G401 (cell line): ENCODE data around the gene DHRSX. TPM values are rescaled to one million over a fixed set of nuclear protein-coding genes. Genes with fewer than 3 reads are reported as not detected.
"Not testable (repeated sequence)": the region's sequence is repeated elsewhere in the genome, so short reads cannot be mapped to it uniquely, and the experiment has no call there.

Experiments
- DNase-seq: peaks from one replicate; pipeline ENCODE4 v3.0.0-alpha.2; 2015; ENCODE audit warnings: low spot score
- in situ Hi-C: cut with HindIII; loops from 2 replicates; pipeline ENCODE4 v1.10.0; 2016; ENCODE audit warnings: low sequenced_read_pairs, mixed read lengths
- total RNA-seq: library from RNA; depleted of rRNA; stranded (reverse); fragments of >200 nt; shearing (Covaris generic); gene quantifications from 2 replicates; pipeline ENCODE4 v1.2.3, GENCODE V29; 2014

Gene DHRSX
- total RNA-seq, 1 experiment from 2014 or later = 12.9 TPM

DNA sequence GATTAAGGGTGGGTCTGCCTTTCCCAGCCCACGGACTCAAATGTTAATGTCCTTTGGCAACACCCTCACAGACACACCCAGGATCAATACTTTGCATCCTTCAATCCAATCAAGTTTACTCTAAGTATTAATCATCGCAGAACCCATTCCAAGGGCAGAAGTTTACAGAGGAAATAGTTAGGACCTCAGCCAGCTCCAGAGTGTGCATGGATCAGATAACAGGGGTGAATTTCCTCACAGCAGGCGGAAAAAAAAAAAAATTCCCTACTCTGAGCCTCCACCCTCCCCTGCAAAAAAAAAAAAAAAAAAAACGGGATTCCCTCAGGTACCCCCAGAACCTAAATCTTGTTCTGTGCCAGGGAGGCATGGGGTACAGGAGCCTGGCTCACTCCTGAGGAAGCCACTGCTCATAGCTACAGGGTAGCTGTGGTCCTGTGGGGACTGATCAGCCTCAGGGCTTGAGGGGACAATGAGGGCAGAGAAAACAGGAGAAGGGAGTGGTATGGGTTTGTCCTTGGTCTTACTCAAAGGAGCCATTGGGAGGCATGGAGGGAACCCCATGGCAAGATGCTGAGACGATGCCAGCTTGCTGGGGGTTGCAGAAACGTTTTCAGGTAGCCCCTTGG lies 113.0 kb downstream of the DHRSX start:
- no peak for DNase-seq
- in situ Hi-C loops = no loop called here

DNA sequence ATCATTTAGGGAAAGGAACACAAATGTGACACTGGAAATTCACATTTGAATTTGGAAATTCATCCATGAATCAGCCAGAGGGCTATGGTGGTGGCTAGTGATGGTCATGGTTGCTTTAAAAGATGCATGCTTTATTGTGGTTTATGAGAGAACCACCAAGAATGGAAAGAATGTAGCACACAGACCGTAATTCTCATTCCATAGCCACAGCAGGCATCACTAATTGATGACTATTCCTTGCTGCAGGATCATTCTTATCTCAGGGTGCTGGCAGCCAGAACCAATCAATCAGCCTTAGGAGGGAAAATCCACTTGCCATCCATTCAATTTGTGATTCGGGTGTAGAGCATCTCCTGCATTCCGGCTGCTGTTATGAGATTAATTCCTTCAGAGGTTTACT lies 115.6 kb downstream of the DHRSX start:
- no peak for DNase-seq
- in situ Hi-C loops = no loop called here

DNA sequence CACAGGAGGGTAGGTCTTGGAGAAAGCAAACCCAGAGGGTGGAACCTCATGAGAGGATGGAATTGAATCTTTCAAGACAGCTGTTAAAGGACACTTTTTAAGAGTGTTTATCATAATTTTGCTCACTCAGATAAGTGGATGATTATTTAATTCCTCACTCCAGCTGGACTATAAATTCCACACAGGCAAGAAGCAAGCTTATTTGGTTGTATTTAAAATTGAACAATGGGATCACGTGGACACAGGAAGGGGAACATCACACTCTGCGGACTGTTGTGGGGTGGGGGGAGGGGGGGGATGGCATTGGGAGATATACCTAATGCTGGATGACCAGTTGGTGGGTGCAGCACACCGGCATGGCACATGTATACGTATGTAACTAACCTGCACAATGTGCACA lies 116.3 kb downstream of the DHRSX start:
- no peak for DNase-seq
- in situ Hi-C loops = no loop called here

DNA sequence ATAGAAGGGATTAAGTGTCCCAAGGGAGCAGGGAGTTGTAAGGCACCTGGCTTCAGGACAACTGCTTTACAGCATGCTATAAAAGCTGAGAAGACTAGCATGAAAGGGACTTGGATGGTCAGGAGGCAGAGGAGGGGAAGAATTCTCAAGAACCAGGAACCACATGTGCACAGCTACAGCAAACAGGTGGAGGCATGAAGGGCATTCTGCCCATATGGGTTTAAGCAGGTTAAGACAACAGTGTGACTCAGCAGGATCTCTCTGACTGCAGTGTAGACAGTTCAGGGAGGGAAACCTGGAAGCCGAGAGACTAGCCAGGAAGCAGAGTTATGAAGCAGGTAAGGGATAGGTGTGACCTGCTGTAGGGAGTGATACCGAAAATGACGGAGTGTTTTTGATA lies 117.0 kb downstream of the DHRSX start:
- no peak for DNase-seq
- in situ Hi-C loops = no loop called here

DNA sequence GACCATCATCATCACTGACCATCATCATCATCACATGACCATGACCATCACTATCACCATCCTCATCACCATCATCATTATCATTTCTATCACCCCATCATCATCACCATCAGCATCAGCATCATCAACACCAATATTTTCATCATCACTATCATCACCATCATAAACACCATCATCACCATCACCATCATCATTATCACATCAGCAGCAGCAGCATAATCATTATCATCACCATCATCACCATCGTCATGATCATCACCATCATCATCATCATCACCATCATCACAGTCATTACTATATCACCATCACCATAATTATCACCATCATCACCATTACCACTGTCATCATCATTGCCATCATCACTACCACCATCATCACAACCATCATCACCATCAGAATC lies 117.6 kb downstream of the DHRSX start:
- in situ Hi-C loops = no loop called here
- no peak for DNase-seq

DNA sequence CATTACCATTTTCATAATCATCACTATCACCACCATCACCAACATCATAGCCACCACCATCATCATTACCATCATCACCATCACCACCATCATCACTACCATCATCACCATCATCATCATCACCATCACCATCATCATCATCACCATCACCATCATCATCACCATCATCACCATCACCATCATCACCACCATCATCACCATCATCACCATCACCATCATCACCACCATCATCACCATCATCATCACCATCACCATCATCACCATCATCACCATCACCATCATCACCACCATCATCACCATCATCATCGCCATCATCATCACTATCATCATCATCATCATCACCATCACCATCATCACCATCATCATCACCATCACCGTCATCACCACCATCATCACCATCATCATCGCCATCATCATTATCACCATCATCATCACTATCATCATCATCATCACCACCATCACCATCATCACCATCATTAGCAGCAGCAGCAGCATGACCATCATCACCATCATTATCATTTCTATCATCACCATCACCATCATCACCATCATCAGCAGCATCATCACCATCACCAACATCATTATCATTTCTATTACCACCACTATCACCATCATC lies 118.2 kb downstream of the DHRSX start:
- DNase-seq, in situ Hi-C loops: not testable (repeated sequence)

DNA sequence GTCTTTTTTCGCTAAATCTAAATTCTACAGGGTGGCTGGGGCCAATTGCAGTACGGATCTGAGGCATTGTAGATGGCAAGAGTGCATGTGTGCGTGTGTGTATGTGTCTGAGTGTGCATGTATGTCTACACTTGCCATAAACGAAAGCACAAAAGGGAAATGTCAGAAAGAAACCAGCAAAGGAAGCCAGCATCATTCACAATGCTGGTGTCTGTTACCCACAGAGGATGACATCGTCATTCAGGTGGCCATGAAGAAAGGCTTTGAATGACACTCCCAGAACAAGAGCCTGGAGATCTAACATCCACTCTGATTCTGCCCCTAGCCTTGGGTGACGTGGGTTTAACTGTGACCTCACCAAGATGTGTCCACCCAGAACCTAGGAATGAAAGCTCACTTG lies 124.6 kb downstream of the DHRSX start:
- DNase-seq = no peak
- in situ Hi-C loops = no loop called here

DNA sequence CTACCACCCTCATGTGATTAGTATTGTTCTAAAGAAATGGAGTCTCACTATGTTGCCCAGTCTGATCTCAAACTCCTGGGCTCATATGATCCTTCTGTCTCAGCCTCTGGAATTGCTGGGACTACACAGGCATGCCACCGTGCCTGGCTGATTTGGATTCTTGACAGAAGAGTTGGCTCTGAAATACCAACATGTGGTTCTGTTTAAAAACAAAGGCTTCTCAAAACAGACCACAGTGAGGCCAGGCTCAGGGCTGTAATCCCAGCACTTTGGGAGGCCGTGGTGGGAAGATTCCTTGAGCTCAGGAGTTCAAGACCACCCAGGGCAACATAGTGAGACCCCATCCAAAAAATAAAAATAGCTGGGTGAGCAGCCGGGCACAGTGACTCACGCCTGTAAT lies 126.7 kb downstream of the DHRSX start:
- in situ Hi-C loops = no loop called here

DNA sequence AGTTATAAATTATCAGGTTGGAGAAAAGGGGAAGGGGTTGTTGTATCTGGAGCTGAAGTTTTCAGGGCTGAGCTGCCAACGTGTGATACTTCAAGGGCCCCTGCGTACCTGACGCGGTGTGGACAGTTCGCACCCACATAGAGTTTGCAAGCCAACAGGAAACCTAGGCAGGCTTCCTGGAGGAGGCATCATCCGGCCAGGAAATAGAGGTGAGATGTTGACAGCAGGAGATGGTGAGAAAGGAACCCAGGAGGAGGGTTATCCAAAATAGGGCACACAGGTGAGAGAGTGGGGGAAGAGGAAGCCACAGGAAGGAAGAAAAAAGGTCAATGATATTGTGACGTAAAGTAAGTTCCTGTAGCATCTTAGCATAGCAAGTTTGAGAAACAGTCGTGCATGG lies 127.2 kb downstream of the DHRSX start:
- in situ Hi-C loops = no loop called here
- DNase-seq = no peak

More for the DNA sequence above, 126.7 kb downstream of the DHRSX start:
- DNase-seq = no peak

DNA sequence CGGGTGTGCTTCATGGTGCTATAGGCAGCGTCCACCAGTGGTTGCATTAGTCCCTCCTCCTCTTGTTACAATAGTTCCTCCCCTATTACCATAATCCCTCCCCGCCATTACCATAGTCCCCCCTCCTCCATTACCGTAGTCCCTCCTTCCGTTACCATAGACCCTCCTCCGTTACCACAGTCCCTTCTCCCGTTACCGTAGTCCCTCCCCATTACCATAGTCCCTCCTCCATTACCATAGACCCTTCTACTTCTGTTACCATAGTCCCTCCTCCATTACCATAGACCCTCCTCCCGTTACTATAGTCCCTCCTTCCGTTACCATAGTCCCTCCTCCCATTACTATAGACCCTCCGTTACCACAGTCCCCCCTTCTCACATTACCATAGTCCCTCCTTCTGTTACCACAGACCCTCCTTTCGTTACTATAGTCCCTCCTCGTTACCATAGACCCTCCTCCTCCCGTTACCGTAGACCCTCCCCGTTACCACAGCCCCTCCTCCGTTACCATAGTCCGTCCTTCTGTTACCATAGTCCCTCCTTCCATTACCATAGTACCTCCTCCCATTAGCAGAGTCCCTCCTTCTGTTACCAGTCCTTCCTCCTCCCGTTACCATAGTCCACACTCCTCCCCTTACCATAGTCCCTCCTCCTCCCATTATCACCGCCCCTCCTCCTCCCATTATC lies 129.6 kb downstream of the DHRSX start:
- no peak for DNase-seq
- in situ Hi-C loops = no loop called here

DNA sequence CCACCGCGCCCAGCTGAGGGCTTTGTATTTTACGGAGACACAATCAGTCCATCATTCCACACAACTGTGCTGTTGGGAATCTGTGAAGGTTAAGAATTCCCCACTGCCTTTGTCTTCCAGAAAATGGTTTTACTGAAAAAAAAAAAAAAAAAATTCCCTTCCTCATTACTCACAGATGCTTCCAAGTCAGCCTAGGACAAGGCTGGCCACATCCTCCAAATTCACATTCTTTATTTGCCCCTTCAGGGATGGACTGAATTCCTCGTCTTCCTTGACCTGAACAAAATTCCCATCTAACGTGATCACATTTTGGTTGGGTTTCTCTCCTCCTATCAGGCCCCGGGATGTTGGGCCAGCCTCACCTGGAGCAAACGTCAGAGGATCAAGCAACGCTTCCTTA lies 130.3 kb downstream of the DHRSX start:
- in situ Hi-C loops = no loop called here
- no peak for DNase-seq

DNA sequence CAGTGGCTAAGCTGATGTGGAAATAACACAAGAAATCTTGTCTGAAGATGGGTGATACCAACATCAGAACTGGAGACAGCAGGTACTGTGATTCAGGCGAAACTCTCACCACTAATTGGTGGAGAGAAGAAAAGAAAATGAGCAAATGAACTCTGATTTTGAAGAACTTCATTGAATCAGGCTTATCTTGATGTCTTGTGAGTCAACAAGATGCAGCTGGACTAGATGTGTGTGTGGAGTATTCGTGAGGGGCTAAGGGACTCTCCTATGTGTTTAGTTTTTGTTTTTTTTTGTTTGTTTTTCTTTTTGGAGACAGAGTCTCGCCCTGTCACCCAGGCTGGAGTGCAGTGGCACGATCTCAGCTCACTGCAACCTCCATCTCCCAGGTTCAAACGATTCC lies 131.6 kb downstream of the DHRSX start:
- in situ Hi-C loops = no loop called here
- DNase-seq = no peak

DNA sequence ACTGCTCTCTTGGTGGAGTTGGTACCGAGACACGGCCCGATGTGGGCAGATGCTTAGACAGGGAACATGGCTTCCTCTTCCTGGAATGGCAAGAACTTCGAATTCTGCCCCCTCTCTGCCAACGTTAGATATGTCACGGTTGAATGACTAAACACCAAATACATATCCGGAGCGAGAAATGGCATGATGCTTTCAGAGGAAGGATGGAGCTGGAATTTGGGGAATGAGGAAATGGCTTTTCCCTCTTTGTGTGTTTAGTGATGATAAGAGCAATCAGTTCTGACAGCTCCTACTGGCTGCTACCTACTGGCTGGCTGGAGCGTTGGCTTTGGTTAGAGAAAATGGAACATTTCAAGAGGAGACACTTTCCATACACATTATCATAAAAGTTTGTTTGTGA lies 140.0 kb downstream of the DHRSX start:
- DNase-seq = no peak

DNA sequence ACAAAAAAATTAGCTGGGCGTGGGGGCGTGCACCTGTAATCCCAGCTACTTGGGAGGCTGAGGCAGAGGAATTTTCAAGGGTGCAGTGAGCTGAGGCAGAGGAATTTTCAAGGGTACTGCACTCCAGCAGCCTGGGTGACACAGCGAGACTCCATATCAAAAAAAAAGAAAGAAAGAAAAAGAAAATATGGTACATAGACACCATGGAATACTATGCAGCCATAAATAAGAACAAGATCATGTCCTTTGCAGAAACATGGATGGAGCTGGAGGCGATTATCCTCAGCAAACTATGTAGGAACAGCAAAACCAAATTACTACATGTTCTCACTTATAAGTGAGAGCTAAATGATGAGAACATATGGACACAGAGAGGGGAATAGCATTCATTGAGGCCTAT lies 141.3 kb downstream of the DHRSX start:
- DNase-seq, in situ Hi-C loops: not testable (repeated sequence)

More for the DNA sequence above, 140.0 kb downstream of the DHRSX start:
- in situ Hi-C loops = no loop called here

DNA sequence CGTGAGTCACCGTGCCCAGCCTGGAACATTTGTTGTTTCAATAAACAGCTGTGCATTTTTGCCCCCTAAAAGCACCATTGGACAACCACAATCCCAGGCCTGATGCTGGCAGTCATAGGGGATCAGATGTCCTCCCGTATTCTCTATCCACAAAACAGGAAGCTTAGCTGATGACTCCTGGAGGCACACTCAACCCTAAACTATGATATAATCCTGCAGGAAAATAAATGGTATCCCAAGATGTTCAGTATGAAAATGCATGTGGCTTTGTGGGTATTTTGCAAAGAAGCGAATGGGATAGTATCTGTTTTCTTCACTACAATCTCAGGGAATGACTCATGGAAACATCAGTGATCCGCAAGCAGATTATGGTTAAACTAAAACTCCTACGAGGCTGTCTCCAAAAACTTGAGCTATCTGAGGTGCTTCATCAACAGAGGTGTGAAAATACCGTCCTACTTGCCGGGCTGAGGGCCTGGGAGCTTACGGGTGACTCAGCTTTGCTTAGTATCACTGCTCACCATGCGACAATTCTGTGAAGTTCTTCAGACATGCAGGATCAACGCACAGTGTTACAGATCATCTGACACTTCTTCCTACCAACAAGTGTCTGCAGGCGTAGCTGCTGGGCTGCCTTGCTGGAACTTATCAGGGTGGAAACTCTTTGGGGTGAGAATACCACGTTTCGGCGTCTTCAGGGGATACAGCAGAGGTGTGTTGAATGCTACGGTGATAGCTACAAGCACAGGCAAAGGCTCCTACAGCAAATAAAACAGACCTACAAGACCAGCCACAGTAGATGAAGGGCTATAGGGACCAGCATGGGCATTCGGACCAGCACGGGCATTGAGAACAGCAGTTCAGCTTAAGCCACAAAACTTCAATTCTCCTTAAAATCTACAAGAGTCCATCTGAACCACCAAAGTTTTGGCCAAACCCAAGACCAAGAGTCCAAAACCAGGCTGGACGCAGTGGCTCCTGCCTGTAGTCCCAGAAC lies 148.5 kb downstream of the DHRSX start:
- in situ Hi-C loops = no loop called here
- DNase-seq = no peak

DNA sequence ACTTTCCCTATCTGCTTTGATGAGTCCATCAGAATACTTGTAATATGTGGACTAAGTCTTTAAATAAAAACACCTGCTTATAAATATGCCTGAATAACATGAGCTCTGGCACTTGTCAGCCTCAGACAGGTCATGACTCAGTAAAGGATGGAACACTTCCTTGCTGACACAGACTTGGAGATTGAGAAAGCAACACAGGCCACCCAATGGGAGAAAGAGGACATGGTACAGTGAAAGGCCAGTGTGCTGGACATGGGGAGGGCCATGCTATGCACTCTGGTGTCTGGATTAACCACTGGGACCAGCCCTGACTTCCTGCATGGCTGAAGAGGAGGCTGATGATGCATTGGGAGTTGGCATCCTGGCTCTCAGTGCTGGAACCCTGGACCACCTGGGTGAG lies 149.5 kb downstream of the DHRSX start:
- DNase-seq = no peak
- in situ Hi-C loops = no loop called here

DNA sequence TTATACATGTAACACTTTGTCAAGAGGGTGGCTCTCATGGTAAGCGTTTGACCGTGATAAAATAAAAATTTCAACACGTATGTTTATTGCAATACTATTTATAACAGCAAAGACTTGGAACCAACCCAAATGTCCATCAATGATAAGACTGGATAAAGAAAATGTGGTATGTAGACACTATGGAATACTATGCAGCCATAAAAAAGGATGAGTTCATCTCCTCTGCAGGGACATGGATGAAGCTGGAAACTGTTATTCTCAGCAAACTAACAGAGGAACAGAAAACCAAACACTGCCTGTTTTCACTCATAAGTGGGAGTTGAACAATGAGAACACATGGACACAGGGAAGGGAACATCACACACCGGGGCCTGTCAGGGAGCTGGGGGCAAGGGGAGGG lies 150.1 kb downstream of the DHRSX start:
- in situ Hi-C loops, DNase-seq: not testable (repeated sequence)

DNA sequence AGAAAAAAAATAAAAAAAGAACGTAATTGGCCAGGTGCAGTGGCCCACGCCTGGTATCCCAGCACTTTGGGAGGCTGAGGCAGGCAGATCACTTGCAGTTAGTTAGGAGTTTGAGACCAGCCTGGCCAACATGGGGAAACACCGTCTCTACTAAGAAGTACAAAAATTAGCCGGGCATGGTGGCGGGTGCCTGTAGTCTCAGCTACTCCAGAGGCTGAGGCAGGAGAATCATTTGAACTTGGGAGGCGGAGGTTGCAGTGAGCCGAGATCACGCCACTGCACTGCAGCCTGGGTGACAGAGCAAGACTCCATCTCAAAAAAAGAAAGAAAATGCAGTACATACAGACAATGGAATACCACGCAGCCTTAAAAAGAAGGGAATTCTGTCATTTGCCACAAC lies 150.7 kb downstream of the DHRSX start:
- in situ Hi-C loops, DNase-seq: not testable (repeated sequence)

DNA sequence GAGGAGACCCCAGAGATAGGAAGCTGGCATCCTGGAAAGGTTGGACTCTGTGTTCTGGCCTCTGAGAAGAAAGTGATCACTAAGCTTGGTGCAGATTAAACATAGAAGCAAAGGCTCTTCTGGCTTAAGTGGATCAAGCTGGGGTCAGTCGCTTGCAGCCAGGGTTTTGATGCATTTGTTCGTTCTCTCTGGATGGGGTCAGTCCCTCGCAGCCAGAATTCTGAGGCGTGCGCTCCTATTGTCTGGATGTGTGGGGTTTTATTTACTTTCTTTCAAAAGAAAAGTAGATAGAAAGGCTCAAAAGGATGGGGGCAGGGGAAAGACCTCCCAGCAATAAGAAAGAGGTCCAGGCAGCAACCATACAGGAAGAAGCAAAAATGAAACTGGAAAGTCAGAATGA lies 152.6 kb downstream of the DHRSX start:
- DNase-seq = no peak
- in situ Hi-C loops = no loop called here

DNA sequence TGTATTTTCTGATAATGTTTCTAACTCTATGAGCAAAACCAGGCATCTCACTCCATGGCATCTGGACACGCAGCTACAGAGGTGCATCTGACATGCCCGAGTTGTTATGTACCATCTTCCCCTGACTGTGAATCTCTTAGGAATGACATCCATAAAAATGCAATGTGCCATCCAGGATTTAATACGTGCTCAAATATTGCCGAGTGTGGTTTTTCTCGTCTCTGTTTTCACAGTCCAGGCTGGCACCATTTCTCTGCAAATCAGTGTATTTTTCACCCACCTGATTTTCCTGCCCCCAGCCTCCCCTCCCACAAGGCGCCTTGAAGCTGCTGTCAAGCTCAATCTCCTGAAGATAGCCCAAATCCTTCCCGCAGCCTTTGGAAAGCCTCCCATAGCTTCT lies 154.6 kb downstream of the DHRSX start:
- in situ Hi-C loops = no loop called here
- DNase-seq = no peak
